GM12801 (cell line): Measurements from ENCODE around the gene TMEM255B.

Experiments used
- TF ChIP-seq, protein P1 (sequence below): IDR thresholded peaks from one replicate; pipeline ENCODE4 v1.5.1; 2011; ENCODE audit warnings: control low read depth; ENCODE audit not compliant: insufficient read length; ENCODE audit errors: extremely low read depth

Gene TMEM255B

DNA sequence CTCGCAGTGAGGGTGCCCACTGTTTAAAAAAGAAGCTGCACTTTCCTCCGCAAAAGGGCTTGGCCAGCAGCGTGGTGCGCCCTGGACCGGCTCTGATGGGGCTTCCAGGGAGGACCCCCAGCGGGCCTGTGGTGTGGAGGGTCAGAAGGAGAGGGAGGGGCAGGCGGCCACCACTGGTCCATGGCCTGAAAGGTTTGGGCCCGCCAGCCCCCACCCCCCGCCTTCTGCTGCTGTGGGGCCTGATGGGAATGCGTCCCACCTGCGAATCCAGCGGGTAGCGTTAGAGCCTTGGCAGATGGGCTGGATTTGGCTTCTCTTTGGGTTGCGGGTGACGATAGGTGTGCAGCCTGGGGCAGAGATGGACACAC, 34.7 kb downstream of the TMEM255B start:
- TF ChIP-seq, protein P1, sequence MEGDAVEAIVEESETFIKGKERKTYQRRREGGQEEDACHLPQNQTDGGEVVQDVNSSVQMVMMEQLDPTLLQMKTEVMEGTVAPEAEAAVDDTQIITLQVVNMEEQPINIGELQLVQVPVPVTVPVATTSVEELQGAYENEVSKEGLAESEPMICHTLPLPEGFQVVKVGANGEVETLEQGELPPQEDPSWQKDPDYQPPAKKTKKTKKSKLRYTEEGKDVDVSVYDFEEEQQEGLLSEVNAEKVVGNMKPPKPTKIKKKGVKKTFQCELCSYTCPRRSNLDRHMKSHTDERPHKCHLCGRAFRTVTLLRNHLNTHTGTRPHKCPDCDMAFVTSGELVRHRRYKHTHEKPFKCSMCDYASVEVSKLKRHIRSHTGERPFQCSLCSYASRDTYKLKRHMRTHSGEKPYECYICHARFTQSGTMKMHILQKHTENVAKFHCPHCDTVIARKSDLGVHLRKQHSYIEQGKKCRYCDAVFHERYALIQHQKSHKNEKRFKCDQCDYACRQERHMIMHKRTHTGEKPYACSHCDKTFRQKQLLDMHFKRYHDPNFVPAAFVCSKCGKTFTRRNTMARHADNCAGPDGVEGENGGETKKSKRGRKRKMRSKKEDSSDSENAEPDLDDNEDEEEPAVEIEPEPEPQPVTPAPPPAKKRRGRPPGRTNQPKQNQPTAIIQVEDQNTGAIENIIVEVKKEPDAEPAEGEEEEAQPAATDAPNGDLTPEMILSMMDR: no peak

DNA sequence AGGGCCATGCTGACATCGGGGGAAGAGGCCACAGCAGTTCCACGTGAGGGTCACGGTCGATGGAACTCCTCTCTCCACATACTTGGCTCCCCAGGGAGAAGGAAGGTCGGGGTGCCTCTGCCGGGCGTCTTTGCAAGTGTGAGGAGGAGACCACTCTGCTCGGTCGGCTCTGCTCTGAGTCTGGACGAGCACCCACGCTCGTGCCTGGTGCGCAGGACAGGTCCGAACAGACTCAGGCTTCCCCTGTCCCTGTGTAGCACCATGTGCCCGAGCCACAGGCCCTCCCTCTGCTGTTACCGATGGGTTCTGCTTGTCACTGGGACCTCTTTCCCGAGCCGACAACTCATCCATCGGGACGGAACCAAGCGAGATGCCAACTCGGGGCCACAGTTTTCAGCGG, 35.1 kb downstream of the TMEM255B start:
- TF ChIP-seq, protein P1: no peak

- TF ChIP-seq, protein P1: no peak
Observed at GRCh38 chr13:113794764-113795173, 35.7 kb downstream of the TMEM255B start.

GRCh38 chr13:113796211-113796963, 37.4 kb downstream of the TMEM255B start:
- TF ChIP-seq, protein P1: no peak

DNA sequence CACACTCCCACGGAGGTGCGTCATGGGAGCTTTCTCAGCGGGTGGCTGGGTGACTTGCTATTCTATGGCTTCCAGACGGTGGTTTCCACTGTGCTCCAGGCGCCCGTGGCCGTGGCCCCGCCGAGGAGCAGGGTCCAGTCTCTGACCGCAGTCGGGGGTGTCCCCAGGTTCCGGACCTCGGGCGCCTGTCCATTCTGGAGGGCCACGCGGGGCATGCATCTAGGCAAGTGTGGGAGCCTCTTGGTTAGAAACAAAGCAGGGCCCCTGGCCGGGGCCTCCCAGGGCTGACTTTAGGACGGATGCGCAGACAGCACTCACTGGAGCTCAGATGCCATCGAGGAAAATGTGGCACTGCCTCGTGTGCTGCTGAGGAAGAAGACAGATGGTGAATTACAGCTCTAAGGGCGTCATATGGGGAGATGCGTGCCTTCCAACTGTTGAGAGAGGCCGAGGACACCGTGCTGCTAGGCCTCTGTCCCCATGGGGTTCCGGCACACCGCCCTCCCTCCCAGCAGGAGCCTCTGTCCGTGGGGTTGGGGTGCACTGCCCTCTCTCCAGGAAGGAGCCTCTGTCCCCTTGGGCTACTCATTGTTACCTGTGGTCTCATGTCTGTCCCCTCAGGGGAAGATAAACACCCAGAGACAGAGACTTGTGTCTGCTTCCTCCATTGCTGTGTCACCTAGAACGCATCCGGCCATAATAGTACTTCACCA, 38.1 kb downstream of the TMEM255B start:
- TF ChIP-seq, protein P1: no peak

DNA sequence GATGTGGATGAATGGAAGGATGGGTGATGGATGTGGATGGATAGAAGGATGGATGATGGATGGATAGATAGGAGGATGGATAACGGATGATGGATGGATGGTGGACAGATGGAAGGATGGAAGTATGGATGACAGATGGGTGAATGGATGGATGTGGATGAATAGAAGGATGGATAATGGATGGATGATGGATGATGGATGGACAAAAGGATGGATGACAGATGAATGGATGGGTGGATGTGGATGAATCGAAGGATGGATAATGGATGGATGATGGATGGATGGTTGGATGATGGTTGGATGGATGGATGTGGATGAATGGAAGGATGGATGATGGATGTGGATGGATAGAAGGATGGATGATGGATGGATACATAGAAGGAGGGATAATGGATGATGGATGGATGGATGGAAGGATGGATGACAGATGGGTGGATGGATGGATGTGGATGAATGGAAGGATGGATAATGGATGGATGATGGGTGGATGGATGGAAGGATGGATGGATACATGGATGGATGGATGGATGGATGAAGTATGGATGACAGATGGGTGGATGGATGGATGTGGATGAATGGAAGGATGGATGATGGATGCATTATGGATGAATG, 39.3 kb downstream of the TMEM255B start:
- TF ChIP-seq, protein P1: no peak

DNA sequence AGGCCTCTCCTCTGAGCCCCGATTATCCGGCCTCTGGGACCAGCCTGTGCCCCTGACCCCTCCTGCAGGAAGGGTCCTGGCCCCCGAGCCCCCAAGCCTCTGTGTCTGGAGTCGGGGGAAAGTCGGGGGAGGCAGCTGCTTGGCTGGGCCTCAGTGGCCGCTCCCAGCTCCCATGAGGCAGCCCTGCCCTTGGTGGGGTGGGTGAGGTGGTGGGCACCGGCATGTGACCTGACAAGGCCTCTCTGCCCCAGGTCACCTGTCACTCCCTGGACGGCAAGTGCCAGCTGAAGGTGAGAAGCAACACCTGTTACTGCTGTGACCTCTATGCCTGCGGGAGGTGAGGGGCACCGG, 41.5 kb downstream of the TMEM255B start:
- TF ChIP-seq, protein P1: no peak
